WTC11 (cell line): ENCODE results near the gene CIT. TPM values are rescaled to one million over a fixed set of nuclear protein-coding genes. Genes with fewer than 3 reads are reported as not detected.

Source experiments
- ATAC-seq: fragments of 200-7000 bp; cut with Tn5 transposase; 2 replicates; pipeline ENCODE4 v1.10.0; 2021; ENCODE audit warnings: mild to moderate bottlenecking, moderate library complexity
- CTCF ChIA-PET: fragments of 300-600 bp; sonication (Branson Sonifier 250); formaldehyde crosslinking; loops from one replicate; lab custom pipeline; 2021; ENCODE audit warnings: antibody characterized with exemption; lab: Charles Lee
- POLR2A ChIA-PET: fragments of 350-600 bp; sonication (Branson Sonifier 250); formaldehyde crosslinking; loops from one replicate; lab custom pipeline; 2021; ENCODE audit warnings: antibody characterized with exemption; lab: Charles Lee
- DNase-seq: peaks from one replicate; pipeline ENCODE4 v3.0.0; 2021; ENCODE audit warnings: low spot score
- H3K27ac Mint-ChIP-seq: 2 replicates; pipeline ENCODE4 v1.8.0; 2021; ENCODE audit warnings: mixed read lengths
- H3K27me3 Mint-ChIP-seq: 2 replicates; pipeline ENCODE4 v1.8.0; 2021; ENCODE audit warnings: low read depth, mild to moderate bottlenecking, moderate library complexity, mixed read lengths
- H3K36me3 Mint-ChIP-seq: 2 replicates; pipeline ENCODE4 v1.8.0; 2021; ENCODE audit warnings: mixed read lengths
- H3K4me1 Mint-ChIP-seq: 2 replicates; pipeline ENCODE4 v1.8.0; 2022; ENCODE audit warnings: mixed read lengths
- H3K4me3 Mint-ChIP-seq: 2 replicates; pipeline ENCODE4 v1.8.0; 2021; ENCODE audit warnings: mild to moderate bottlenecking, moderate library complexity, mixed read lengths
- H3K9me3 Mint-ChIP-seq: 2 replicates; pipeline ENCODE4 v1.8.0; 2021; ENCODE audit warnings: mixed read lengths
- ATF1 ChIP-seq: sonication (generic); formaldehyde crosslinking; IDR thresholded peaks from 2 replicates; pipeline ENCODE4 v1.8.1; 2023; ENCODE audit warnings: mild to moderate bottlenecking, moderate library complexity, missing genetic modification reagents
- CDX4 ChIP-seq: fragments of 250-450 bp; sonication (Bioruptor Pico); IDR thresholded peaks from 2 replicates; pipeline ENCODE4 v1.9.0; 2021; ENCODE audit warnings: moderate library complexity, mild to moderate bottlenecking, inconsistent platforms, borderline replicate concordance
- GABPB1 ChIP-seq: sonication (generic); formaldehyde crosslinking; IDR thresholded peaks from 2 replicates; pipeline ENCODE4 v1.8.1; 2023; ENCODE audit warnings: mild to moderate bottlenecking, missing genetic modification reagents
- GRHL2 ChIP-seq: fragments of 250-450 bp; sonication (Bioruptor Pico); IDR thresholded peaks from 2 replicates; pipeline ENCODE4 v1.8.0; 2022; ENCODE audit warnings: mild to moderate bottlenecking, moderate library complexity; ENCODE audit not compliant: insufficient replicate concordance, severe bottlenecking
- KAT7 ChIP-seq: sonication (generic); formaldehyde crosslinking; IDR thresholded peaks from 2 replicates; pipeline ENCODE4 v1.8.1; 2023; ENCODE audit warnings: missing genetic modification reagents, mild to moderate bottlenecking, borderline replicate concordance
- MYBL2 ChIP-seq: sonication (generic); formaldehyde crosslinking; IDR thresholded peaks from 2 replicates; pipeline ENCODE4 v1.8.1; 2023; ENCODE audit warnings: mild to moderate bottlenecking, moderate library complexity, missing genetic modification reagents
- NFATC4 ChIP-seq: fragments of 250-450 bp; sonication (Bioruptor Pico); IDR thresholded peaks from 2 replicates; pipeline ENCODE4 v1.9.0; 2021; ENCODE audit warnings: mild to moderate bottlenecking
- NFE2L1 ChIP-seq: sonication (generic); formaldehyde crosslinking; IDR thresholded peaks from 2 replicates; pipeline ENCODE4 v1.8.1; 2023; ENCODE audit warnings: missing genetic modification reagents
- PRRX2 ChIP-seq: fragments of 250-450 bp; sonication (Bioruptor Pico); IDR thresholded peaks from 2 replicates; pipeline ENCODE4 v1.8.0; 2021; ENCODE audit warnings: mild to moderate bottlenecking
- RELA ChIP-seq: sonication (generic); formaldehyde crosslinking; IDR thresholded peaks from 2 replicates; pipeline ENCODE4 v1.8.1; 2022; ENCODE audit warnings: missing genetic modification reagents, mild to moderate bottlenecking, borderline replicate concordance
- SMAD4 ChIP-seq: sonication (generic); formaldehyde crosslinking; IDR thresholded peaks from 2 replicates; pipeline ENCODE4 v1.8.0; 2022; ENCODE audit warnings: mild to moderate bottlenecking, missing genetic modification reagents
- SP1 ChIP-seq: sonication (generic); formaldehyde crosslinking; conservative IDR thresholded peaks from 2 replicates; pipeline ENCODE4 v1.8.1; 2022; ENCODE audit warnings: missing genetic modification reagents
- TEAD4 ChIP-seq: sonication (generic); formaldehyde crosslinking; IDR thresholded peaks from 2 replicates; pipeline ENCODE4 v1.8.0; 2022; ENCODE audit warnings: mild to moderate bottlenecking, missing genetic modification reagents
- TP53 ChIP-seq: sonication (generic); formaldehyde crosslinking; IDR thresholded peaks from 2 replicates; pipeline ENCODE4 v1.8.1; 2023; ENCODE audit warnings: mild to moderate bottlenecking, missing genetic modification reagents
- ZBTB21 ChIP-seq: sonication (generic); formaldehyde crosslinking; IDR thresholded peaks from 2 replicates; pipeline ENCODE4 v1.8.1; 2023; ENCODE audit warnings: mild to moderate bottlenecking, missing genetic modification reagents, borderline replicate concordance
- ZNF263 ChIP-seq: sonication (generic); formaldehyde crosslinking; IDR thresholded peaks from 2 replicates; pipeline ENCODE4 v1.8.1; 2022; ENCODE audit warnings: low read depth, mild to moderate bottlenecking, moderate library complexity, missing genetic modification reagents
- ZNF423 ChIP-seq: fragments of 250-450 bp; sonication (Bioruptor Pico); IDR thresholded peaks from 2 replicates; pipeline ENCODE4 v2.1.2; 2022; ENCODE audit warnings: mild to moderate bottlenecking, moderate library complexity
- total RNA-seq: library from RNA; stranded (reverse); gene quantifications from 3 replicates; pipeline ENCODE4 v1.2.3, GENCODE V29; 2021
- TF ChIP-seq, protein P1 (sequence below): fragments of 250-450 bp; sonication (Bioruptor Pico); IDR thresholded peaks from 2 replicates; pipeline ENCODE4 v1.9.0; 2021; ENCODE audit warnings: mild to moderate bottlenecking
- TF ChIP-seq, protein P2 (sequence below): fragments of 250-450 bp; sonication (Bioruptor Pico); conservative IDR thresholded peaks from 2 replicates; pipeline ENCODE4 v1.9.0; 2021; ENCODE audit warnings: mild to moderate bottlenecking
- TF ChIP-seq, protein P3 (sequence below): sonication (generic); formaldehyde crosslinking; IDR thresholded peaks from 2 replicates; pipeline ENCODE4 v1.8.0; 2022; ENCODE audit warnings: mild to moderate bottlenecking, missing genetic modification reagents

Gene CIT
- total RNA-seq, 1 experiment from 2014 or later = 65.4 TPM

GRCh38 chr12:119825262-119825661, 51.9 kb downstream of the CIT start:
- Mint-ChIP-seq H3K4me3 (no peak overlapping the region), H3K9me3 (no peaks in the 10 kb centered on the region), H3K4me1 (no peaks in the 10 kb centered on the region), H3K27ac (no peak overlapping the region), H3K36me3 (peaks cover 53% of the 10 kb centered on the region), H3K27me3 (no peaks in the 10 kb centered on the region; the same call in 1 of the 2 replicates)
- CTCF ChIA-PET = no interaction called here
- DNase-seq (no peak), ATAC-seq (no peak)
- TF ChIP-seq, protein P1, sequence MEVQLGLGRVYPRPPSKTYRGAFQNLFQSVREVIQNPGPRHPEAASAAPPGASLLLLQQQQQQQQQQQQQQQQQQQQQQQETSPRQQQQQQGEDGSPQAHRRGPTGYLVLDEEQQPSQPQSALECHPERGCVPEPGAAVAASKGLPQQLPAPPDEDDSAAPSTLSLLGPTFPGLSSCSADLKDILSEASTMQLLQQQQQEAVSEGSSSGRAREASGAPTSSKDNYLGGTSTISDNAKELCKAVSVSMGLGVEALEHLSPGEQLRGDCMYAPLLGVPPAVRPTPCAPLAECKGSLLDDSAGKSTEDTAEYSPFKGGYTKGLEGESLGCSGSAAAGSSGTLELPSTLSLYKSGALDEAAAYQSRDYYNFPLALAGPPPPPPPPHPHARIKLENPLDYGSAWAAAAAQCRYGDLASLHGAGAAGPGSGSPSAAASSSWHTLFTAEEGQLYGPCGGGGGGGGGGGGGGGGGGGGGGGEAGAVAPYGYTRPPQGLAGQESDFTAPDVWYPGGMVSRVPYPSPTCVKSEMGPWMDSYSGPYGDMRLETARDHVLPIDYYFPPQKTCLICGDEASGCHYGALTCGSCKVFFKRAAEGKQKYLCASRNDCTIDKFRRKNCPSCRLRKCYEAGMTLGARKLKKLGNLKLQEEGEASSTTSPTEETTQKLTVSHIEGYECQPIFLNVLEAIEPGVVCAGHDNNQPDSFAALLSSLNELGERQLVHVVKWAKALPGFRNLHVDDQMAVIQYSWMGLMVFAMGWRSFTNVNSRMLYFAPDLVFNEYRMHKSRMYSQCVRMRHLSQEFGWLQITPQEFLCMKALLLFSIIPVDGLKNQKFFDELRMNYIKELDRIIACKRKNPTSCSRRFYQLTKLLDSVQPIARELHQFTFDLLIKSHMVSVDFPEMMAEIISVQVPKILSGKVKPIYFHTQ = no peak
- TF ChIP-seq TEAD4 (no peak), SMAD4 (CRISPR knock-in tag) (no peak), ZNF423 (CRISPR knock-in tag) (no peak), SP1 (CRISPR knock-in tag) (no peak), PRRX2 (CRISPR knock-in tag) (no peak)
- TF ChIP-seq, protein P2, sequence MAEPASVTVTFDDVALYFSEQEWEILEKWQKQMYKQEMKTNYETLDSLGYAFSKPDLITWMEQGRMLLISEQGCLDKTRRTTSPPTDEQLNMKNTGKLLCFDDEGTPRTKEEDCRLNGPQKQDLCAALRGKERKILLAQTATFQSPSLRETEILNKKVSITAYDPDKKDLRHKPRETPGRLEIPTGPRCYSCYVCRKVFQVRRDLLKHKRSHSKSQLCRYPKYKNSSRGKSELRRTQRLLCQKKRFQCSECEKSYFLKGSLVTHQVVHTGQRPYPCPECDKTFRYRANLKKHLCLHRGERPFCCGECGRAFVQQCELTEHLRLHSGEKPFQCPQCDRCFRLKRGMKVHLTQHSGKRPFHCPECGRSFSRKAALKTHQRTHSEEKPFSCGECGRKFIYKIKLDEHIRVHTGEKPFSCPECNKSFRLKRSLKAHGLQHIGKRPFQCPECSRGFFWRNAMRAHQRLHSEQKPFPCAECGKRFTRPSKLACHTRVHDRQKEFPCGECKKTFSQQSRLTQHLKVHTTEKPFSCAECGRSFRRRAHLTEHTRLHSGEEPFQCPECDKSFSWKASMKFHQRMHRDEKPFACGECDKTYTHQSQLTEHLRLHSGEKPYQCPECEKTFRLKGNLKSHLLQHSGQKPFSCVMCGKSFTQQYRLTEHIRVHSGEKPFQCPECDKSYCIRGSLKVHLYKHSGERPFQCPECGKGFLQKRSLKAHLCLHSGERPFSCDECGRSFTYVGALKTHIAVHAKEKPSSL (CRISPR knock-in tag) = no peak
- POLR2A ChIA-PET = no interaction called here

GRCh38 chr12:119822046-119822445, 55.1 kb downstream of the CIT start:
- TF ChIP-seq, protein P2 (CRISPR knock-in tag) = no peak
- TF ChIP-seq MYBL2 (CRISPR knock-in tag) (no peak), ZNF263 (CRISPR knock-in tag) (no peak), KAT7 (CRISPR knock-in tag) (no peak), CDX4 (CRISPR knock-in tag) (no peak), NFATC4 (CRISPR knock-in tag) (no peak), GRHL2 (CRISPR knock-in tag) (no peak), ATF1 (CRISPR knock-in tag) (no peak), ZNF423 (CRISPR knock-in tag) (no peak), TP53 (CRISPR knock-in tag) (no peak), GABPB1 (no peak), RELA (CRISPR knock-in tag) (no peak), ZBTB21 (CRISPR knock-in tag) (no peak), NFE2L1 (CRISPR knock-in tag) (no peak)
- TF ChIP-seq, protein P3, sequence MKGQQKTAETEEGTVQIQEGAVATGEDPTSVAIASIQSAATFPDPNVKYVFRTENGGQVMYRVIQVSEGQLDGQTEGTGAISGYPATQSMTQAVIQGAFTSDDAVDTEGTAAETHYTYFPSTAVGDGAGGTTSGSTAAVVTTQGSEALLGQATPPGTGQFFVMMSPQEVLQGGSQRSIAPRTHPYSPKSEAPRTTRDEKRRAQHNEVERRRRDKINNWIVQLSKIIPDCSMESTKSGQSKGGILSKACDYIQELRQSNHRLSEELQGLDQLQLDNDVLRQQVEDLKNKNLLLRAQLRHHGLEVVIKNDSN (CRISPR knock-in tag) = no peak
- no peaks in the 10 kb centered on the region for H3K4me1 Mint-ChIP-seq
- POLR2A ChIA-PET = no interaction called here
- DNase-seq = no peak
- H3K4me3 Mint-ChIP-seq = no peak overlapping the region
- peaks cover 57% of the 10 kb centered on the region for H3K36me3 Mint-ChIP-seq
- no peaks in the 10 kb centered on the region for H3K9me3 Mint-ChIP-seq
- no peak overlapping the region for H3K27ac Mint-ChIP-seq
- no peaks in the 10 kb centered on the region; the same call in 1 of the 2 replicates for H3K27me3 Mint-ChIP-seq
- CTCF ChIA-PET = no interaction called here
- no peak for ATAC-seq
